K562 (cell line): ENCODE results near the gene TMEM203. TPM values are rescaled to one million over a fixed set of nuclear protein-coding genes. Genes with fewer than 3 reads are reported as not detected.

Experiments
- ATAC-seq: fragments of 200-7000 bp; cut with Tn5 transposase; 3 replicates; pipeline ENCODE4 v1.9.1; 2020; ENCODE audit warnings: moderate library complexity
- BruUV-seq: library from RNA; stranded (reverse); fragments of 400-500 nt; replicated peaks from 2 replicates; lab custom pipeline; 2021; lab: Mats Ljungman, UMichigan
- CTCF ChIA-PET: fragments of 300-600 bp; formaldehyde crosslinking; extraction: SDS; loops from one replicate; lab custom pipeline; 2021; ENCODE audit warnings: low intra/inter-chr PET ratio; lab: Yijun Ruan, JAX
- POLR2A ChIA-PET: fragments of 300-600, 350-650 bp; sonication (Branson Sonifier 250); formaldehyde crosslinking; extraction: SDS; loops from one replicate; lab custom pipeline; 2021; ENCODE audit warnings: antibody characterized with exemption, inconsistent platforms; lab: Yijun Ruan, JAX
- DNase-seq, 4 experiments: peaks; one replicate each; pipeline versions ENCODE4 v3.0.0 to v3.0.0-alpha.2; 2011 to 2018; ENCODE audit warnings: low spot score in 3 of 4, mixed read lengths in 3 of 4; ENCODE audit errors: extremely low read depth in 1 of 4
- FAIRE-seq: peaks from 2 replicates; lab custom pipeline; 2011; peaks lifted over from hg19 to GRCh38; lab: Jason Lieb, UNC
- H2AFZ ChIP-seq: 2 replicates; pipeline ENCODE4 v1.6.0; 2011; ENCODE audit warnings: low read depth, low read length, control low read depth, inconsistent platforms
- H3K27ac ChIP-seq: fragments of 200-600 bp; 3 replicates; pipeline ENCODE4 v1.8.0; 2011; ENCODE audit warnings: low read depth, mild to moderate bottlenecking, control low read depth, inconsistent platforms, low read length, moderate library complexity, mixed read lengths; ENCODE audit errors: extremely low read depth
- H3K27me3 ChIP-seq, 2 experiments: fragments of 300-600 bp in 1 of 2; 2 replicates in 1 of 2; 3 replicates in 1 of 2; pipeline versions ENCODE4 v1.6.0 to v1.8.0; 2011; ENCODE audit warnings: inconsistent platforms in 2 of 2, low read length in 2 of 2, mild to moderate bottlenecking in 1 of 2, mixed read lengths in 1 of 2, moderate library complexity in 1 of 2; ENCODE audit not compliant: control insufficient read depth in 2 of 2, insufficient read depth in 2 of 2
- H3K36me3 ChIP-seq: fragments of 300-600 bp; 3 replicates; pipeline ENCODE4 v1.8.0; 2011; ENCODE audit warnings: mild to moderate bottlenecking, low read length, inconsistent platforms; ENCODE audit not compliant: control insufficient read depth, insufficient read depth
- H3K4me1 ChIP-seq, 2 experiments: fragments of 200-600 bp in 1 of 2; replicated peaks in 1 of 2; 2 replicates in 1 of 2; 3 replicates in 1 of 2; pipeline versions ENCODE4 v1.5.1 to v1.8.0; 2011; ENCODE audit warnings: inconsistent platforms in 2 of 2, low read length in 2 of 2, mild to moderate bottlenecking in 1 of 2, mixed read lengths in 1 of 2, moderate library complexity in 1 of 2; ENCODE audit not compliant: control insufficient read depth in 2 of 2, insufficient read depth in 2 of 2
- H3K4me2 ChIP-seq: 2 replicates; pipeline ENCODE4 v1.6.1; 2011; ENCODE audit warnings: low read length, control low read depth, inconsistent platforms, mixed read lengths; ENCODE audit not compliant: insufficient read depth
- H3K4me3 ChIP-seq: fragments of 200-600 bp; sonication (generic), shearing (Covaris generic); 2 replicates; pipeline ENCODE4 v1.5.1; 2016; ENCODE audit warnings: control low read depth, inconsistent platforms
- H3K79me2 ChIP-seq: fragments of 200-600 bp; 3 replicates; pipeline ENCODE4 v1.8.0; 2011; ENCODE audit warnings: low read length, inconsistent platforms; ENCODE audit not compliant: control insufficient read depth, insufficient read depth
- H3K9ac ChIP-seq, 2 experiments: 2 replicates each; pipeline versions ENCODE4 v1.6.0 to v1.6.1; 2011; ENCODE audit warnings: low read depth in 2 of 2, low read length in 2 of 2, control low read depth in 1 of 2, inconsistent platforms in 1 of 2, mild to moderate bottlenecking in 1 of 2, mixed read lengths in 1 of 2; ENCODE audit not compliant: insufficient read depth in 1 of 2
- H3K9me1 ChIP-seq: one replicate; pipeline ENCODE4 v1.6.0; 2011; ENCODE audit warnings: inconsistent platforms, mild to moderate bottlenecking, low read length, moderate library complexity; ENCODE audit not compliant: control insufficient read depth, insufficient read depth
- H3K9me3 ChIP-seq: replicated peaks from 2 replicates; pipeline ENCODE4 v1.5.1; 2011; ENCODE audit warnings: low read depth, low read length, inconsistent platforms; ENCODE audit not compliant: control insufficient read depth, insufficient read depth
- H4K20me1 ChIP-seq: replicated peaks from 2 replicates; pipeline ENCODE4 v1.6.1; 2011; ENCODE audit warnings: low read length, inconsistent platforms, mixed read lengths; ENCODE audit not compliant: control insufficient read depth, insufficient read depth
- HMG20A ChIP-seq: fragments of 450-650 bp; formaldehyde crosslinking; conservative IDR thresholded peaks from 2 replicates; pipeline ENCODE4 v1.4.0; 2020; ENCODE audit warnings: mild to moderate bottlenecking, mixed read lengths
- PCBP1 ChIP-seq: fragments of 200-400 bp; formaldehyde crosslinking; IDR thresholded peaks from 2 replicates; pipeline ENCODE4 v1.6.1; 2018; ENCODE audit warnings: mild to moderate bottlenecking, low read depth, low read length; ENCODE audit not compliant: poor library complexity, severe bottlenecking
- POLR2AphosphoS2 ChIP-seq: IDR thresholded peaks from 2 replicates; pipeline ENCODE4 v1.6.1; 2012; ENCODE audit warnings: low read length, improper control_type of control experiment
- POLR2G ChIP-seq: fragments of 200-400 bp; formaldehyde crosslinking; IDR thresholded peaks from 2 replicates; pipeline ENCODE4 v1.6.1; 2017; ENCODE audit warnings: low read depth, mild to moderate bottlenecking, antibody characterized with exemption, low read length, moderate library complexity
- RBFOX2 ChIP-seq: fragments of 200-400 bp; formaldehyde crosslinking; IDR thresholded peaks from 2 replicates; pipeline ENCODE4 v1.6.1; 2017; ENCODE audit warnings: low read depth, mild to moderate bottlenecking, low read length, moderate library complexity
- RBM22 ChIP-seq: fragments of 200-400 bp; formaldehyde crosslinking; IDR thresholded peaks from 2 replicates; pipeline ENCODE4 v1.6.1; 2018; ENCODE audit warnings: low read length, low read depth; ENCODE audit not compliant: poor library complexity, severe bottlenecking
- ZC3H4 ChIP-seq: sonication (generic); formaldehyde crosslinking; IDR thresholded peaks from 2 replicates; pipeline ENCODE4 v1.9.0; 2021; ENCODE audit warnings: missing genetic modification reagents, borderline replicate concordance
- ZNF263 ChIP-seq: sonication (generic); formaldehyde crosslinking; IDR thresholded peaks from 2 replicates; pipeline ENCODE4 v1.8.0; 2022; ENCODE audit warnings: mild to moderate bottlenecking, missing genetic modification reagents, borderline replicate concordance
- WGBS: fragments of 100-300 bp; shearing (Covaris generic); methylation state at CpG from one replicate; pipeline ENCODE4 v1.1.6; 2016; ENCODE audit warnings: low coverage, mixed read lengths; ENCODE audit not compliant: insufficient coverage; ENCODE audit errors: missing lambda C conversion rate; 5-methylcytosine and 5-hydroxymethylcytosine counted together
- in situ Hi-C: fragments of 300-500 bp; cut with MboI; formaldehyde crosslinking; loops from 4 replicates; pipeline ENCODE4 v1.15.0; 2018; ENCODE audit warnings: inconsistent platforms, mixed read lengths
- intact Hi-C: fragments of 100-400 bp; cut with micrococcal nuclease; formaldehyde crosslinking; loops from 2 replicates; pipeline ENCODE4 v1.14.2; 2022
- polyA plus RNA-seq, 8 experiments: library from polyadenylated mRNA; depleted of rRNA in 4 of 8; stranded (reverse) in 5 of 8; unstranded in 3 of 8; fragments of >200 nt; fragmentation: Nextera tagmentation in 2 of 8; fragmentation: Illumina TruSeq in 1 of 8; extraction: Ambion mirVana in 2 of 8; extraction: Trizol in 1 of 8; gene quantifications; 2 replicates each; pipeline versions ENCODE4 v1.2.1 to v1.2.3, GENCODE V29; 2011 to 2014; ENCODE audit warnings: inconsistent platforms in 1 of 8, missing spikeins in 1 of 8
- total RNA-seq, 7 experiments: library from RNA; depleted of rRNA in 6 of 7; stranded (reverse); fragments of >200 nt in 6 of 7; fragmentation: Illumina TruSeq in 2 of 7; extraction: Trizol in 2 of 7; gene quantifications; 2 replicates each; pipeline versions ENCODE4 v1.2.1 to v1.2.3, GENCODE V29; 2011 to 2021; ENCODE audit warnings: low replicate concordance in 1 of 7

The TMEM203 gene
- total and polyA plus RNA-seq, 9 of the 15 experiments (the other 6 are each of a cell fraction or from before 2014, with no cell fraction given) = 8.8 to 59.5 (median 37.6) TPM

DNA sequence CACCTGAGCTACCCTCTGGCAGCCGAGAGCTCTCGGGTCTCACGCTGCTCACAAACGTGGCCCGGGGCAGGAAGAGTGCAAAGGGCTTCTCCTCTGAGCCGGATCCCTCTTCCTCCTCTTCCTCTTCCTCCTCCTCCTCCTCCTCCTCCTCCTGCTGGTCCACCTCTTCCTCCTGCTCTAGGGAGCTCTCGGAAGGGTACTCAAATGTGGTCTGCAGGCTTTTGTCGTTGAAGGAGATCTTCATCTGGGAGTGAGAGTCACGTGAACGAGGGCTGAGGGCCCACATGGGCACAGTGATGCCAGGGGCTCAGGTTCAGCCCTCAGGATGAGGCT, 13.0 kb downstream of the TMEM203 start:
- POLR2A ChIA-PET = interaction anchor here (0.6 to 6.7 kb wide), 6 partner anchors 10 to 62 kb away, joined by 3 to 56 read pairs (median 5); partner anchors contain the start of genes NDOR1, TMEM203, TPRN and TUBB4B
- 79% methylated on average over 10 of the region's 10 CpGs for WGBS
- H4K20me1 ChIP-seq = no peaks in the 10 kb centered on the region; the same call in 1 of the 2 replicates
- no peaks in the 10 kb centered on the region for H3K9me3 ChIP-seq
- ATAC-seq = no peak
- in situ Hi-C loops (no loop called here), intact Hi-C loops (no loop called here)
- CTCF ChIA-PET = no interaction called here
- TF ChIP-seq ZNF263 (CRISPR knock-in tag) = peak; percentile 41; the same call in 1 of the 2 replicates
- no peak for TF ChIP-seq HMG20A
- H3K4me2 ChIP-seq = no peak overlapping the region
- no peak overlapping the region for H3K27ac ChIP-seq
- peaks cover 35% of the 10 kb centered on the region; the same call in 1 of the 3 replicates for H3K36me3 ChIP-seq
- no peaks in the 10 kb centered on the region for H3K27me3 ChIP-seq
- FAIRE-seq = no peak
- H2AFZ ChIP-seq = no peak overlapping the region
- H3K79me2 ChIP-seq = peaks cover 44% of the 10 kb centered on the region
- H3K9ac ChIP-seq = peak overlapping the region in 1 of 2 experiments; percentile 78; a peak in 2 of 4 replicates
- DNase-seq = no peak
- H3K9me1 ChIP-seq = no peaks in the 10 kb centered on the region
- H3K4me1 ChIP-seq = peaks cover 9 to 96% of the 10 kb centered on the region in 2 experiments
- no TSS peak for BruUV-seq
- H3K4me3 ChIP-seq = no peak overlapping the region

DNA sequence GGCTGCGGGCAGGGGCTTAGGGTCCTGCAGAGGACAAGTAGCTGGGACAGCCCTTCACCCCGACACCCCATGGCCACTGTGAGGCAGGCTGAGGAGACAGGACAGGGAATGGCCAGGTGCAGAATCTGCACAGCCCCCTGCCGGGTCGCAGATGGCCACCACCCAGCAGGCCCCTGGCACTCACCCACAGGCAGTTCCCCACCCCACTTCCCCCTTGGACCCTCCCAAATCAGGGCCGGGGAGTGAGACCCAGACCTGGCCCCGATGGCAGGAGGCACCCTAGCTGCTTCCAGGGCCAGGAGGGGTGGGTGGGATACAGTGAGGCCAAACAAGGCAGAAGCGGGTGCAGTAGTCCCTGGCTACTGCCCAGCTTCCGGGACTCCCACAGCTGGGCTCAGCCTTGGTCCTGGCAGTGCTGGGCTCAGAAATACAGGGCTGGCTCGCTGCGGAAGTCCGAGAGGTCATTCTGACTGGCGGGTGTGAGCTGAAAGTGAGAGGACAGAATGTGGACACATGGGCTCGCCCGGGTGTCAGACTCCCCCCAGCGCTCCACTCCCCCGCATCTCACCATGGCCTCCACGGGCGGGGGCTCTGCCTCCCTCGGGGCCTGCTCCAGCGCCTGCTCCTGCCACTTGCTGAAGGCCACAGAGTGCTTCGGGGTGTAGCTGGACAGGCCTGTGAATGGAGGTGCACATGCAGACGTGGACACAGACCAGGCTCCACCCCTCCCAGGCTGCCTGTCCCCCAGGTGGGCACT, 13.6 kb downstream of the TMEM203 start:
- Histone ChIP-seq H3K36me3 (peaks cover 39% of the 10 kb centered on the region; the same call in 2 of the 3 replicates), H3K4me2 (no peak overlapping the region), H2AFZ (no peak overlapping the region), H3K4me1 (peaks cover 14 to 97% of the 10 kb centered on the region in 2 experiments), H3K27ac (no peak overlapping the region), H3K9ac (peak overlapping the region in 1 of 2 experiments; percentile 78; a peak in 2 of 4 replicates), H3K9me3 (no peaks in the 10 kb centered on the region), H3K27me3 (no peaks in the 10 kb centered on the region), H3K79me2 (peaks cover 47% of the 10 kb centered on the region), H3K4me3 (no peak overlapping the region), H3K9me1 (no peaks in the 10 kb centered on the region), H4K20me1 (peaks cover 2% of the 10 kb centered on the region)
- WGBS = 80% methylated on average over 12 of the region's 22 CpGs
- ATAC-seq (no peak), DNase-seq (no peak), FAIRE-seq (no peak)
- CTCF ChIA-PET = no interaction called here
- intact Hi-C loops = no loop called here
- no TSS peak for BruUV-seq
- TF ChIP-seq PCBP1 (peak; percentile 54), RBM22 (peak; percentile 53), ZC3H4 (CRISPR knock-in tag) (no peak), POLR2G (peak; percentile 58), RBFOX2 (peak; percentile 51), POLR2AphosphoS2 (no peak)
- POLR2A ChIA-PET = interaction anchor here (0.6 to 6.7 kb wide), 5 partner anchors 11 to 63 kb away, joined by 3 to 56 read pairs (median 3); partner anchors contain the start of genes NDOR1, TMEM203, TPRN and TUBB4B
- in situ Hi-C loops = no loop called here
